Measurements from ENCODE around the gene SEC16A.

SEC16A gene

DNA sequence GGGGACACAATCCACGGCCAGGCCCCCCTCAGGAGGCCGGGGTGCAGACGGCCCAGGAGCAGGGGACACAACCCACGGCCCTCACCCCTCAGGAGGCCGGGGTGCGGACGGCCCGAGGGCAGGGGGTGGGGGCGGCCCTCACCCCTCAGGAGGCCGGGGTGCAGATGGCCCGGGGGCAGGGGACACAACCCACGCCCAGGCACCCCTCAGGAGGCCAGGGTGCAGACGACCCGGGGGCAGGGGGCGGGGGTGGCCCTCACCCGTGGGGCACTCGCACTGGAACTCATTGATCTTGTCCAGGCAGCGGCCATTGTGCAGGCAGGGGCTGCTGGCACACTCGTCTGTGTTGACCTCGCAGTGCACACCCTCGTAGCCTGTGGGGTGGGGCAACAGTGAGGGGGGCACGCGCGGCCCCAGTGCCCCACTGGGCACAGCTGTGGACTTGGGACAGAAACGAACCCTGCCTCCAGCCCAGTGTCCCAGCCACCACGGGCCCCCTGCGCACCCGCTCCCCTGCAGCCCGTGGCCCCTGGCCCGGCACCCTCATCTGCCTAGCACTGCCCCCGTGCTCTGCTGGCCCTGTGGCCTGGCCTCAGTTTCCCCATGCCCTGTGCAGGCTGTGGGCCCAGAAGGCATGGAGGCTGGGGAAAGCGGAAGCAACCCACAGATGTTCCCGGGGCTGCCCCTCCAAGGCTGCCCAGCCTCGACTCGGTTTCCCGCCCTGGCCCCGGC is 34.3 kb upstream of the SEC16A start:
- DNase-seq: no peak

DNA sequence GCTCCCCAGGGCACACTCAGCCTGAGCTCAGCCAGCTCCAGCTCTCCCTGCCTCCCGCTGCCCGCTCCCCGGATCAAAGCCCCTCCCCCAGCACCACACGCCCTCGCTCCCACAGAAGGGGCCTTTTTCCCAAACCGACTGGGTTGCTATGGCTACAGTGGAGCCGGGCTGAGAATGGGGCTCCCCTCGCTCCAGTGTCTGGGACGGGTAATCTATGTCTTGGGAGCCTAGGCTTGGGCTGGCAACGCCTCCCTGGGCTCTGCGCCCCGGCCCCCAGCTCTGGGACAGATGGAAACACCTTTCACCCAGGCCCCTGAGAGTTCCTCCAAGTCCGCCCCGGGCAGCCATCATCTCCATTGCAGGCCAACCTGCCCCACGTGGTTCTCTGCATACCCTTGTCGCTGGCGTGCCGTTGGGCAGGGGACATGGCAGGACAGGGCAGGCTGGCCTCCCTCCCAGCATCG is 33.4 kb upstream of the SEC16A start:
- DNase-seq: peak; percentile 70

DNA sequence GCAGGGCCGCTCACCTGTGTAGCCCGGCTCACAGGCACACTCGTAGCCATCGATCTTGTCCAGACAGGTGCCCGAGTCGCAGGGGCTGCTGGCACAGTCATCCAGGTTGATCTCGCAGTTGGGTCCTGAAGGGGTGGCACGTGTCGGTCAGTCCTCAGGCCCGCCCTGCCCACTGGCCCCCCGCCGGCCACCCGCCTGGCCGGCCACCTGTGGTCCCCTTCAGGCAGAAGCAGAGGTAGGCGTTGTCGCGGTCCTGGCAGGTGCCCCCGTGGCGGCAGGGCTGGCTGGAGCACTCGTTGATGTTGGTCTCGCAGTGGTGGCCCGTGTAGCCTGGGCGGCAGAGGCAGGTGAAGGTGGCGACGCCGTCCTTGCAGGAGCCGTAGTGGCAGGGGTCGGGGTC is 32.4 kb upstream of the SEC16A start:
- DNase-seq: no peak

DNA sequence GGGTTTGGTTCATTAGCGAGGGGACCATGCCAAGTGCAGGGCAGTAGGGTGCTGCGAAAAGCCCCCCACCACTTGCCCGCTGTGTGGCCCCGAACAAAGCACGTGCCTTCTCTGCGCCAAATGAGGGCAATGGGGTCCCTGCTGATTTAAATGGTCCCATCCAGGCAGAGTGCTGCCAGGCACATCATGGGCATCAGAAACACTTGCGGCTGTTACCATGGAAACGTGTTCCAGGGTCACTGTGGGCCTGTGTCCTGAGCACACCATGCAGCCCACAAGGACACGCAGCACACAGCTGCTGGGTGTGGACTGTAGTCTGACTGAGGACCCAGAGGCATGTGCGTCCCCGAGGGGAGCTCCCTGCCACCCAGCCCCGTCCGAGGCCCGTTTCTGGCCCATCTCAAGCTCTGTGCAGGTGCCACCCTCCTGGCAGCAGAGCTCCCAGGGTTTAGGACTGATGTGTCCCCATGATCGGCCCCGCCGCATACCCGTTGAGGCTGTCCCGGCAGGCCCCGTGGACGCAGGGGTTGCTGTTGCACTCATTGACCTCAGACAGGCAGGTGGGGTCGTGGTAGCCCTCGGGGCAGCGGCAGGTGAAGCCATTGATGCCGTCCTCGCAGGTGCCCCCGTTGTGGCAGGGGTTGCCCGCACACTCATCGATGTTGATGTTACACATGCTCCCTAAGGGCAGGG is 31.3 kb upstream of the SEC16A start:
- peak in 1 of 2 donors; percentile 27 for DNase-seq

DNA sequence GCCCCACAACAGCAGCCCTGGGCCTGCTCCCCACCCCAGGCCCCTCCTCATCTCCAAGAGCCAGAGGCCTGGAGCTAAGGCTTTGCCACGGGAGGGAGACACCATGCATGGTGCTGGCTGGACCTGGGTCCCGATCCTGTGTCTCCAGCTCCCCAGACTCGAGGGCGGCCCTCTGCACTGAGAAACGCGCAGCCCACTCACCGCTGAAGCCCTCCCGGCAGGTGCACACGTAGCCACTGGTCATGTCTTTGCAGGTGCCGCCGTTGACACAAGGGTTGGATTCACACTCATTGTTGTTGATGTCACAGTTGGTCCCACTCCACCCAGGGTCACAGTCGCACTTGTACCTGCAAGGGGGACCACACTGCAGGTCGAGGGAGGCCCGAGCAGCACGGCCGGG is 30.4 kb upstream of the SEC16A start:
- no peak for DNase-seq

DNA sequence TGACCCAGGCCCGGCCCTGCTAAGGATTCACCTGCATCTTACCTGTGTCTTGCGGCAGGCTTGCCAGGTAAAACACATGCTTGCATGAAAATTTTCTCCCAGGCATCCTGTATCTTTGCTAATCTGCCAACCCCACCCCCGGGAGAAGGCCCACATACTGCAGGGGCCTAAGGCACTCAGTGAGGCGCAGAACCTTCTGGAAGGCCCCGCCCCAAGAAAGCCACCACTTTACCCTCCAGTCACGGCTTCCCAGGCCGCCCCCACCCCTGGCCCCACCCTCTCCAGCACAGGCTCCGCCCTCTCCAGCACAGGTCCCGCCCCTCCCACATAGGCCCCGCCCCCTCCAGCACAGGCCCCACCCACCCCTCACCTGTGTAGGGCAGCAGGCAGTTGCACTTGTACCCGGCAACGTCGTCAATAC is 29.8 kb upstream of the SEC16A start:
- DNase-seq: no peak

DNA sequence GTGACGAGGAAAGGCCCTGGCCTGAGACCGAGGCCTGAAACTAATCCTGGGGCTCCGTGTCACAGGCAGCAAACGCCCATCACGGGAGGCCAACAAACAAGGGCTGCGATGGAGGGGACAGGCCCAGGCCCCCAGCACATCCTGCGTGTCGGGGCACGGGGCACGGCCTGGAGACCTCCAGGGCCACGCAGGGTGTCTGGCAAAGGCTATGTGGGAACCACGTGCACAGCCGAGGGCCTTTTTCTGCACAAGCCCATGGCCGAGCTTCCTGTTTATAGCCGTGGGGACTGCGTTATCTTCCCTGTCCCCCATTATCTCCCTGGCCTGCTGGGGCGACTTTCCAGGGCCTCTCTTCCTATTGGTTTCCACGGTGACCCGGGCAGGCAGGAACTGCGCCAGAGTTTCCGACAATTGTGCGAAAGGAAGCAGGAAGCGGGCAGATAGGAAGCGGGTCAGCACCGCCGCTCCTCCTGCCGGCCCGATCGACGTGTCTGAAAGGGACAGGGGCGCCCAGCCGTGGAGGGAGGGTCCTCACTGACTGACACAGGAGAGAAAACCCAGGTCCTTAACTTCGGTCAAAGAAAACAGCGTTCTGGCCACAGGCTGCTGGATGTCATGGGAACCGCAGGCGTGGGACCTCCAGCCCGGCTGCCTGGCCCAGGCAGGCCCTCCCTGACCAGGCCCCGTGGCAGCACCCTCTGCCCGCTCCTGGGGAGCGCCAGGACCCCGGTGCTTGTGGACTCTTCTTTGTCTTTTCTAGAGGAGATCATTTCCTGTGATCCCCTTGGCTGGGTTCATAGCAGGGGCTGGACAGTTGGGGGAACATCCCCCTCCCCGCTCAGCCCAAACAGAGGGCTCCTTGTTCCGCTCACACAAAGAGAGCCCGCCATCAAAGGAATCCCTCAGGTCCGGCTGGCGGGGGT is 29.1 kb upstream of the SEC16A start:
- peak; percentile 81 to 83 for DNase-seq

DNA sequence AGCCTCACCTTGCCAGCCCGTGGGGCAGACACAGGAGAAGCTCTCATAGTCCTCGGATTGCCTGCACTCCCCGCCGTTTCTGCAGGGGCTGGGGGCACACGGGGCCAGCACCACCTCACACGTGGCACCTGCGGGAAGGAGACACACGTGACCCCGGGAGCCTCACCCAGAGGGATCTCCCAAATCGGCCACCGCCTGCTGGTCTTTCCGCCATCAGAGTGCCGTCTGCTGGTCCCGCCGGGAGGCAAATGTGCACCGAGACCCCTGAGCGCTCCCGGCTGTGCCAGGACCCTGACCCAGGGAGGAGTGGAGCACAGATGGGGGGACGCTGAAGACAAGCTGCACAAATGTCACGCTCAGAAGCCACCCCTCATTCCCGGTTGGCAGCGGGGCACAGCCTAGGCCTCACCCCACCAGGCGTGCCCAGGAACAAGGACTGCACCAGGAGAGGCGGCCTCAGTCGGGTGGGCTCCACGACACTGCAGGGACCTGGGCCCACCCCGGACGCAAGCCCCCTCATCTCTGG is 28.4 kb upstream of the SEC16A start:
- DNase-seq: no peak

DNA sequence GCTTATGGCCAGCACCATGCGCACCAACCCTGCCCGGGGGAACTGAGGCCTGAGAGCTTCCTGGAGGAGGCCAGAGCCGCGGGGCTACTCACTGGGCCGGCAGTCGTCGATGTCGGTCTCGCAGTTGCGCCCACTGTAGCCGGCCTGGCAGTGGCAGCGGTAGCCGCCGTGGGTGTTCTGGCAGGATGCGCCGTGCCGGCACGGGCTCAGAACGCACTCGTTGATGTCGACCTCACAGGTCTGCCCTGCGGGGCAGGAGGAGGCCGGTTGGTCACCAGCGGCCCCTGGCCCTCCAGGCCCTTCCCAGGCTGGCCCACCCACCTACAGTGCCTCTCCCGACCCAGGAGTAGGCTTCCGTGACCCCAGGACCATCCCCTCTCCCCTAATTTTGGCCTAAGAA is 27.7 kb upstream of the SEC16A start:
- no peak for DNase-seq

DNA sequence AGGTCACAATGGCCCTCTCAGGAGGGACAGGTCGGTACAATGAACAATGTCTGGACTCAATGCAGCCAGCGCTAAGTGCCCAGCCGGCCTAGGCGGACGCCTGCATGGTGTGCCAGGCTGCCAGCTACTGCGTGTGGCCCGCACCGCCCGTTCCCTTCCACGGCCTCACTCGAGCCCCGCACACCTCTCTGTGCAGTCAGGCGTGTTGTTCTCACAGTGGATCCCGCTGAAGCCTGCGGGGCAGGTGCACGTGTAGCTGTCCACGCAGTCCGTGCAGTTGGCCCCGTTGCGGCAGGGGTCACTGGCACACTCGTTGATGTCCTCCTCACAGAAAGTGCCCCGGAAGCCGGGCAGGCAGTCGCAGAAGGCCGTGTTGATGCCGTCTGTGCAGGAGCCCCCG is 26.7 kb upstream of the SEC16A start:
- DNase-seq: no peak

DNA sequence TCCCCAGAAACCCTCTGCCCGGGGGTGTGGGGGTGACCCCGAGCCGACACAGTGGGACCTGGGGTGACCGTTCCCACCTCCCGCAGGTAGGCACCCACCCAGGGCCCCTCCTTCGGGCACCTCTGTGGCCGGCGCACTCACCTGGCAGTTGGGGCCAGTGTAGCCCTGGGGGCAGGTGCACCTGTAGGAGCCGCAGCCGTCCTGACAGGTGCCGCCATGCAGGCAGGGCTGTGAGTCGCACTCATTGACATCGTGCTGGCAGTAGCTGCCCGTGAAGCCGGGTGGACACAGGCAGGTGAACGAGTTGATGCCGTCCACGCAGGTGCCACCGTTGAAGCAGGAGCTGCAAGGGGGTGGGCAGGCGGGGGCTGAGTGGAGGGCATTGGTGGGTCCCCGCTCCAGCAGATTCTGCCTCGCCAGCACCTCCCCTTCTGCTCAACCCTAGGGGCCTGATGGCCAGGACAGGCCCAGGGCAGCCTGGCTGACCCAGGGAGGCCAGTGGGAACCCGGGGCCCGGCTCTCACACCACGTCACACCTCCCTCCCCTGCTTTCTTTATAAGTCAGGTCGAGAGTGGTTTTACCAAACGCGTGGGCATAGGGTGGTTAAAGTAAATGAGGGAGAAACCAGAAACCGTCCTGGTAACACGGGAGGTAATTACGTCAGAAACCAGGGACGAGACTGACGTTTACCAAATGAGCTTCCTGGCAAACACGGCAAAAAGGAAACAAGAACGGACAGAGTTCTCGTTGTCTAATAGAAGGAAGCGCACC is 26.1 kb upstream of the SEC16A start:
- no peak for DNase-seq

DNA sequence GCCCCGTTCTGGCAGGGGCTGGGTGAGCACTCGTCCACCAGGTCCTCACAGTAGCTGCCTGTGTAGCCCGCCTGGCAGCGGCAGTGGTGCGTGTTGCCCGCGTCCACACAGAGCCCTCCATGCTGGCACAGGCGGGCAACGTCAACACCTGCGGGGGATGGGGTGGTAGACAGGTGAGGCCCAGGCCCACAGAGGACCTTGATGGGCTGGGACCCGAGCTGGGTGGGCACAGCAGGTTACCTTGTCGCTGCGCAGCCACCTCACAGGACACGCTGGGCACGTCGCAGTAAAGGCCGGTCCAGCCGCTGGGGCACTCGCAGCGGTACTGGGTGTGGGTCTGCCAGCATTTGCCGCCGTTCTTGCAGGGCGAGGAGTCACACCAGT is 25.1 kb upstream of the SEC16A start:
- no peak for DNase-seq

DNA sequence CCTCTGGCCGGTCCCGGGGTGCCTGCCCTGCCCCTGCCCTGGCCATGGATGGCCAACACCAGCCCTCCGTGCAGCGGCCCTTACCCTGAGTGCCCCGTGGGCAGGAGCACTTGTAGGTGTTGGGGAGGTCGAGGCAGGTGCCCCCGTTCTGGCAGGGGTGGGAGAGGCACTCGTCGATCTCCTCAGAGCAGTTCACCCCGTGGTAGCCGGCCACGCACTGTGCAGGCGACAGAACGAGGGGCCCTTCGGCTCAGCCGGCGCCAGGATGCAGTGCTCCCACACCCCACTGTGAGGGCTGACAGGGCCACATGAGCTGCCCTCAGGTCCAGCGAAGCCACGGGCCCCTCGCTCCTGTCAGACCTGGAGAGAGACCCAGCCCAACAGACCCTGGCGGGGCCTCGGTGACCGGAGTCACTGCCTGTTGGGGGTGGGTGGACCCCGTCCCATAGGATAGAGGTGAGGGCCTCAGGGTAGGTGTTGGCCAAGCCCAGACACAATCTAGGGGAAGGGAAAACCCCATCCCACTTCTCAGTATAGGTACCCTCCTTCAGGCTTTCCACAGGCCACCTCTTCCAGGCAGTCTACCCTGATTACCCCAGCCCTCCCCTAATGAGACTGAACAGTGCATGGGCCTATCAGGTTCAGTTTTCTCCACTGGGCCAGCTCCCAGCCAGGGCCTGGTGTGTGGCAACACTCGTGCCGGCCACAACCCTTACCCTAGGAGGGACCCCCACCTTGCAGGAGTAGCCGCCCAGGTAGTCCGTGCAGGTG is 24.6 kb upstream of the SEC16A start:
- DNase-seq: no peak

DNA sequence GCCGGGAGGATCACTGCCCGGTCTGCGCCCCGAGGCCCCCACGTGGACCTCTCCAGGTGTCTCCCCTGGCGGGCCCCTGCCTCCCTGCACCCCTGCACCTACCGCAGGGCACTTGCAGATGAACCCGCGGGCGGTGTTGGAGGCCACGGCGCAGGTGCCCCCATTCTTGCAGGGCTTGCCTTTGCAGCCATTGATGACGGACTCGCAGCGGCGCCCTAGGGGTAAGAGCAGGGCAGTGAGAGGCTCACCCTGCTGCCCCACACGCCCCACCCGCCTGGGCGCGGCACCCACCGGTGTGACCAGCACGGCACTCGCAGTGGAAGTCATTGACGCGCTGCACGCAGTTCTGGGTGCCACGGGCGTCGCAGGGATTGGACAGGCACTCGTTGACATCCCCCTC is 23.6 kb upstream of the SEC16A start:
- DNase-seq: no peak

DNA sequence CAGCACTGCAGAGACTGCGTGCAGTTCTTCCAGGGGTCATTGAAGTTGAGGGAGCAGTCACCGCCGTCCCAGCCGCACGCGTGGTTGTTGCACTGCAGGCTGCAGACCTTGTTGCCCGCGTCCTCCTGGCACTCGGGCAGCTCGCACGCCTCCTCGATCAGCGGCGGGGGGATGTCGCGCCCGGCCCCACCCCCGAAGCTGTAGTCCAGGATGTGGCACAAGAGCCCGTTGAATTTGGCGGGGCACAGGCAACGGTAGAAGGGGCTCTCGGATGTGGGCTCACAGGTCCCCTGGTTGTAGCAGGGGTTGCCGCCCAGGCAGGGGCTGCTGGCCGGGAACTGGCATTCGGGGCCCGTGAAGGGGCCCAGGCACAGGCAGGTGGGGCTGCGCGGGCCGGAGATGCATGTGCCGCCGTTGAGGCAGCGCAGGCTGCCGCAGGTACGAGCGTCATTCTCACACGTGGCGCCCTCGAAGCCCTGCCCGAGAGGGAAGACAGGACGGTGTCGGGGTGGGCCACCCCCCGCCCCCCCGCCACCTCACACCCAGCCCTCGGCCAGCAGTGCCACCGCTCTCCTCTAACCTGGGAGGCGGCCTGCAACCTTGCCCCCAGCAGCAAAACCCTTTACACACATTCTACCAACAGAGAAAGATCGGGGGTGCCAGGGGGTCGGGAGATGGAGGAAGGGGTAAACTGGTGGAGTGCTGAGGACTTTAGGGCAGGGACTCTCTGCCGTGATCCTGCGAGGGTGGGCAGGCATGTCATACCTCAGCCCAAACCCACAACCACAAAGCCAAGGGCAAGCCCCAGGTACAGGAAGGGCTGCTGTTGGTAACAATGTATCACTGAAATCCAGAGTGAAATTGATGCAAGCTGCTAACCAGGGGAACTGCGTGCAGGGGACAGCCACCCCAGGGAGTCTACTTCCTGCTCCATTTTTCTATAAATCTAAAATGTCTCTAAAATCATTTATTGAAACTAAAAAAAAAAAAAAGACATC is 22.9 kb upstream of the SEC16A start:
- DNase-seq: no peak

DNA sequence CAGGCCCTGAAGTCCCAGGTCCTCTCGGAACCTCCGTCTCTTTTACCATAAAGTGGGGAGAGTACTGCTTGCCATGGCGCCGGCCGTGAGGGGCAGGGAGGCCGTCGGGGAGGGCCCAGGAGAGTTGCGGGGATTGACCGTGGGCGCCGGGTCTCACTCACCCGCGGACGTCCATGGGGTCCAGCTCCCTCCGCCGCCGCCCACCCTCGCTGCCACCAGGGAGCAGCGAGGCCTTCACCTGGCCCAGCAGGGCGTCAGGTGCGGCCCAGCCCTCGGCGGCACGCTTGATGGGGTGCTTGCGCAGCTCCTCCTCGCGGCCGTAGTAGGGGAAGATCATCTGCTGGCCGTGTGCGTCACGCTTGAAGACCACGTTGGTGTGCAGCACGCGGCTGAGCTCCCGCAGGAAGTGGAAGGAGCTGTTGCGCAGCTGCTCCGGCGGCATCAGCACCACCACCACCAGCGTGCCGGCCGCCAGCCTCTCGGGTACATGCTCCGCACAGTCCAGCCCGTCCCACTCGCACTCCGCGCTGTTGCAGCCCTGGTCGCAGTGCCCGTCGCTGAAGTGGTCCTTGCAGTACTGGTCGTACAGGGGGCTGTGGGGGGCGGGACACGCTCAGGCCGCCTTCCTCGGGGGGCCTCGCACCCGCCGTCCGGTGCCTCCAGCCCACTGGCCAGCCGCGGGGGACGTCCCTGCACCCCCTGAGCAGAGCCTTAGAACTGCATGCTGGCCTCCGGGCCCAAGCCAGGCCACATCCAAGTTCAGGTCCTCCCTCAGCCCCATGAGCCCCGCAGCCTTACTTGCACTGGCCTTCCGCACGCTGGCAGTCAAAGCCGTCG is 21.9 kb upstream of the SEC16A start:
- no peak for DNase-seq

DNA sequence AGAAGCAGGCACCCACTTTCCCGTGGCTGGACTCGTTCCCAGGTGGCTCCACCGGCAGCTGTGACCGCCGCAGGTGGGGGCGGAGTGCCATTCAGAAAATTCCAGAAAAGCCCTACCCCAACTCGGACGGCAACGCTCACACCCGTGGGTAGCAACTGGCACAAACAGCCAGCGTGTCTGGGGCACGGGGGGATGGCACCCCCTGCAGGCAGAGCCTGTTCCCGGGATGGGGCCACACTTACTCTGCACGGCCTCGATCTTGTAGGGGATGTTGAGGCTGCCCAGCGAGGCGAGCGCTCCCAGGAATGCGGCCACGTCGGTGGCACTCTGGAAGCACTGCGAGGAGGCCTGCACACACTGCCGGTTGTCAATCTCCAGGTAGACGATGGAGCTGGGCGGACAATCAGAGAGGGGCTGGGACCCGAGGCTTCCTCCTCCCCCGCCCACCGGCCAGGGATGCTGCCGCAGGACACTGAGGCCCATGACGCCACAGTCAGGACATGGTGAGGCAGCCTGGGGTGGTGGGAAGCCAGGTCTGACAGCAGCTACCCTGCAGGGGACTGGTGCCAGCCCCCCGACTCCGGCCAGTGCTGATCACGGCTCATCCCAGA is 20.2 kb upstream of the SEC16A start:
- no peak for DNase-seq

DNA sequence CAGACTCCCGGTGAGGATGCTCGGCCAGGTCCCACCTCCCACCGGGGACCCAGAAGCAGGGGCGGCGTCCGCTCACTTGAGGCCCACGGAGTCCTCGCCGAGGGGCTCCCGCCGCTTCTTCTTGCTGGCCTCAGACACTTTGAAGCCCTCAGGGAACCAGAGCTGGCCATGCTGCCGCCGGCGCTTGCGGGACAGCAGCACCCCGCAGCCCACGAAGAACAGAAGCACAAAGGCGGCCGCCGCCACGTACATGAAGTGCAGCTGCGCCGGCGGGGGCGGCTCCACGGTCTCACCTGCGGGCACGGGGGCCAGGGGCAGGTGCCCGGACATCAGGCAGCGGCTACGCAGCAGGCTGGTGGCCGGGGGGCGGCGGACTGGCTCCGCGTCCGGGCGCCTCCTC is 19.4 kb upstream of the SEC16A start:
- DNase-seq: no peak

DNA sequence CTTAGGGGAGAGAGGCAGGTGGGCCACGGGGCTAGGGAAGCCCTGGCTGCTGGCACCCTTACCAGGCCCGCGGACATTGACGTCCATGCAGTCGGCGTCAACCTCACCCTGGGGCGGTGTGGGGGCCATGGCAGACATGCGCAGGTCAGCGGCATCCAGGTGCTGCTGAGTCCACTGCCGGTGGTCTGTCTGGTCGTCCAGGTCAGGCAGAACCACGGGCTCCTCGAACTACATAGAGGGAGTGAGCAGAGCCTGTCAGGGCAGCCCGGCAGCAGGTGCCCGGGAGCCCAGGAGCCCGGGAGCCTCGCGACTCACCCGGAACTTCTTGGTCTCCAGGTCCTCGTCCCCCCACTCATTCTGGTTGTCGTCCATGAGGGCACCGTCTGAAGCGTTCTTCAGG is 18.8 kb upstream of the SEC16A start:
- DNase-seq: no peak
